C1 segment of cervical spinal cord (tissue), 14 donors: Measurements from ENCODE around the gene MDFI.

Experiments
- DNase-seq, 14 donors: peaks; one replicate each; lab custom pipeline; 2025; lab: John Stamatoyannopoulos, UW

MDFI gene

GRCh38 chr6:41702771-41703494 is 64.7 kb downstream of the MDFI start:
- no peak for DNase-seq
